Activated naive CD8-positive, alpha-beta T cell treated with anti-CD3 and anti-CD28 coated beads, Interleukin-2, amount 50 U/mL, for 24 hours (primary cell): Measurements from ENCODE around the gene MAPK12.
A peak's percentile ranks its signal among the peaks of the same experiment; 100 is the strongest.
"Not testable (repeated sequence)": the region's sequence is repeated elsewhere in the genome, so short reads cannot be mapped to it uniquely, and the experiment has no call there.

Experiments
- ATAC-seq: fragments of 150-1000 bp; cut with Tn5 transposase; one replicate; pipeline ENCODE4 v1.10.0; 2021
- DNase-seq: peaks from one replicate; pipeline ENCODE4 v3.0.0; 2021
- H3K27ac Mint-ChIP-seq: one replicate; pipeline ENCODE4 v1.8.0; 2021; ENCODE audit warnings: mild to moderate bottlenecking, mixed read lengths
- H3K27me3 Mint-ChIP-seq: one replicate; pipeline ENCODE4 v1.8.0; 2021; ENCODE audit warnings: mixed read lengths
- H3K36me3 Mint-ChIP-seq: one replicate; pipeline ENCODE4 v1.8.0; 2021; ENCODE audit warnings: low read depth, mixed read lengths
- H3K4me1 Mint-ChIP-seq: one replicate; pipeline ENCODE4 v1.8.0; 2021; ENCODE audit warnings: mixed read lengths
- H3K4me3 Mint-ChIP-seq: one replicate; pipeline ENCODE4 v1.8.0; 2021; ENCODE audit warnings: mild to moderate bottlenecking, moderate library complexity, mixed read lengths
- H3K9me3 Mint-ChIP-seq: one replicate; pipeline ENCODE4 v1.8.0; 2021; ENCODE audit warnings: mixed read lengths

The MAPK12 gene

DNA sequence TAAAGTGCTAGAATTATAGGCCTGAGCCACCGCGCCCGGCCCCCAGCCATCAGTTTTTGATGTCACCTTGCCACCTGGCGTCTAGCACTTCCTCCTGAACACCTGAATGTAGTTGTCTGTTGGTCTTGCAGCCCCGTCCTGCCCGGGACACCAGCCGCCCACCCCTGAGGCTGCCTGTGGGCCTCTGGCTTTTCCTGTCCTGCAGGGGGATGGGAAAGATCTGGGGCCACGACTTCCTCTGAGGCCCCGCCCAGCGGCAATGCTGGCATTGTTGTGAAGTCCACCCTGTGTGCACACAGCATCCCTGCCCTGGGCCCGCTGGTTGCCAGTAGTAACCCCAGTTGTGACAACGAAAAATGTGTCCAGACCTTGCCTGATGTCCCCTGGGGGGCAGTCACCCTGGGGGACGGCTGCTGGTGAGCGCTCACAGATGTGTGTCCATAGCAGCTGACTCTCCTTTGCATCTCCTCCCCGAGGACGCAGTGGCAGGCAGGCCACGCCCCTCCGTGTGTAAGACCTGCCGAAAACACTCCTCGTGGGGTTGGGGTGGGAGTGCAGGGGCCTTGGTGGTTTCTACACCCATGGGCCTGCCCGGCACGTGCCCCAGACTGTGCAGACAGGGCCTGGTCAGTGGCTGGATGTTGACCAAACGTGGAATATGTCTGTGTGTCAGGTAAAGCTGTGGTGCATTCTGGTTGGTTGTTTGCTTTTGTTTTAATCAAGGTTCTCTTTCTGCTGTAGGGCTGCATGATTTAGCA, 53.9 kb downstream of the MAPK12 start:
- no peak overlapping the region for H3K4me3 Mint-ChIP-seq
- no peaks in the 10 kb centered on the region for H3K9me3 Mint-ChIP-seq
- ATAC-seq (no peak), DNase-seq (no peak)
- H3K27me3 Mint-ChIP-seq = no peaks in the 10 kb centered on the region
- peaks cover 22% of the 10 kb centered on the region for H3K36me3 Mint-ChIP-seq
- H3K27ac Mint-ChIP-seq = no peak overlapping the region
- peaks cover 20% of the 10 kb centered on the region for H3K4me1 Mint-ChIP-seq

GRCh38 chr22:50206599-50206998, 54.9 kb downstream of the MAPK12 start:
- H3K27ac Mint-ChIP-seq = no peak overlapping the region
- no peak overlapping the region for H3K4me3 Mint-ChIP-seq
- ATAC-seq = no peak
- no peaks in the 10 kb centered on the region for H3K9me3 Mint-ChIP-seq
- peaks cover 16% of the 10 kb centered on the region for H3K36me3 Mint-ChIP-seq
- H3K27me3 Mint-ChIP-seq = no peaks in the 10 kb centered on the region
- peaks cover 28% of the 10 kb centered on the region for H3K4me1 Mint-ChIP-seq
- peak; percentile 29 for DNase-seq

DNA sequence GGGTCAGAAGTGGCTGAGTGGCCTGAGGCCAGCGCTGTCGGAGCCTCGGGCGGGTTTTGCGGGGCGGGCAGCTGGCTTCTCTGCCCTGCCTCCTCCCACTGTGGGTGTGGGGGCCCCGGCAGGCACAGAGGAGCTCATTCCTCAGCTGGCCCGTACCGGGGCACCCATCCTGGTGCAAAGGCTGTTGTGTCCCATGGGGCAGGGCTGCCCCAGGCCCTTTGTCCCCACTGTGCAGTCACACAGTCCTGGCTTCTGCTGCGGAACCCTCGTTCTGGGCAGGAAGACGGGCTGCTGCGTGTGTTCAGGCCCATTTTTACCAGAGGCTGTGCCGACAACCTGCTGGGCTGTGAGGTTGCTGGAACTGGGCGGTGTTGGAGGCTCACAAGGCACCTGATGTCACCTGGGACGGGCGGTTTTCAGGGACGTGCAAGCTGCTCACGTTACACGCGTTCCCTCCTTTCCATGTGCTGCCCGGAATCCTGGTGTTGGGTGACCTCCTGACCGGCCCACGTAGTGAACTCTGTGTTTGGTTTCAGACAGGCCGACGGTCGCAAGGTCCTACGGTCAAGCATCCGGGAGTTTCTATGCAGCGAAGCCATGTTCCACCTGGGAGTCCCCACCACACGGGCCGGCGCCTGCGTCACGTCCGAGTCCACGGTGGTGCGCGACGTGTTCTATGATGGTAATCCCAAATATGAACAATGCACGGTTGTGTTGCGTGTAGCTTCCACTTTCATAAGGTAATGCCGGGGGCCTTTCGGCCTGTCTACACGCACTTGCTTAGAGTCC, 55.5 kb downstream of the MAPK12 start:
- Mint-ChIP-seq H3K27ac (no peak overlapping the region), H3K27me3 (no peaks in the 10 kb centered on the region), H3K36me3 (peaks cover 12% of the 10 kb centered on the region), H3K9me3 (no peaks in the 10 kb centered on the region), H3K4me1 (peaks cover 25% of the 10 kb centered on the region), H3K4me3 (no peak overlapping the region)
- DNase-seq (no peak), ATAC-seq (no peak)

DNA sequence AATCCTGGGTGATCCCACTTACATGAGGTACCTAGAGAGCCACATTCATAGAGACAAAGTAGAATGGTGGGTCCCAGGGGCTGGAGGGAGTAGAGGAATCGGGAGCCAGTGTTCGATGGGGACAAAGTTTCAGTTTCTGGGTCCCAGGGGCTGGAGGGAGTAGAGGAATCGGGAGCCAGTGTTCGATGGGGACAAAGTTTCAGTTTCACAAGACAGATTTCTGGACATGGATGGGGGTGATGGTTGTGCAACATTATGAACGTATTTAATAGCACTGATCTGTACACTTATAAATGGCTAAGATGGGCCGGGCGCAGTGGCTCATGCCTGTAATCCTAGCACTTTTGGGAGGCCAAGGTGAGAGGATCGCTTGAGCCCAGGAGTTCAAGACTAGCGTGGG, 56.5 kb downstream of the MAPK12 start:
- H3K9me3 Mint-ChIP-seq, H3K27ac Mint-ChIP-seq, H3K27me3 Mint-ChIP-seq, DNase-seq, H3K4me3 Mint-ChIP-seq, H3K36me3 Mint-ChIP-seq, ATAC-seq: not testable (repeated sequence)
- peaks cover 24% of the 10 kb centered on the region for H3K4me1 Mint-ChIP-seq

- Mint-ChIP-seq H3K27ac (no peak overlapping the region), H3K4me1 (peaks cover 21% of the 10 kb centered on the region)
These were observed 56.9 kb downstream of the MAPK12 start for GRCh38 chr22:50204571-50204970.

DNA sequence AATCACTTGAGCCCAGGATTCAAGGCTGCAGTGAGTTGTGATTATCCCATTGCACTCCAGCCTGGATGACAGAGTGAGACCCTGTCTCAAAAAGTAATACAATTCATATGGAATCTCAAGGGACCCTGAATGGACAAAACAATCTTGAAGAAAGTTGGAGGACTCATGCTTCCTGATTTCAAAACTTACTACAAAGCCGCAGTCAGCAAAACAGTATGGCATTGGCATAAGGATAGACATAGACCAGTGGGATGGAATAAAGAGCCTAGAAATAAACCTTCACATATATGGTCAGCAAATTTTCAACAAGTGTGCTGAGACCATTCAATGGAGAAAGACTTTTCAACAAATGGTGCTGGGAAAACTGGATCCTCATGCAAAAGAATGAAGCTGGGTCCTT, 58.2 kb downstream of the MAPK12 start:
- peaks cover 7% of the 10 kb centered on the region for H3K36me3 Mint-ChIP-seq
- no peak overlapping the region for H3K4me3 Mint-ChIP-seq
- H3K27me3 Mint-ChIP-seq = no peaks in the 10 kb centered on the region
- ATAC-seq = no peak
- no peaks in the 10 kb centered on the region for H3K9me3 Mint-ChIP-seq
- DNase-seq = no peak
- H3K27ac Mint-ChIP-seq = no peak overlapping the region
- peaks cover 21% of the 10 kb centered on the region for H3K4me1 Mint-ChIP-seq

More at GRCh38 chr22:50204571-50204970, 56.9 kb downstream of the MAPK12 start:
- Mint-ChIP-seq H3K4me3 (no peak overlapping the region), H3K27me3 (no peaks in the 10 kb centered on the region), H3K36me3 (peaks cover 7% of the 10 kb centered on the region), H3K9me3 (no peaks in the 10 kb centered on the region)
- ATAC-seq (no peak), DNase-seq (no peak)
